Brain pericyte (primary cell): ENCODE measurements around the gene HAUS7.

ENCODE experiments used
- DNase-seq: peaks from one replicate; pipeline ENCODE4 v3.0.0-alpha.2; 2012; ENCODE audit warnings: low read depth, low spot score

HAUS7 gene

DNA sequence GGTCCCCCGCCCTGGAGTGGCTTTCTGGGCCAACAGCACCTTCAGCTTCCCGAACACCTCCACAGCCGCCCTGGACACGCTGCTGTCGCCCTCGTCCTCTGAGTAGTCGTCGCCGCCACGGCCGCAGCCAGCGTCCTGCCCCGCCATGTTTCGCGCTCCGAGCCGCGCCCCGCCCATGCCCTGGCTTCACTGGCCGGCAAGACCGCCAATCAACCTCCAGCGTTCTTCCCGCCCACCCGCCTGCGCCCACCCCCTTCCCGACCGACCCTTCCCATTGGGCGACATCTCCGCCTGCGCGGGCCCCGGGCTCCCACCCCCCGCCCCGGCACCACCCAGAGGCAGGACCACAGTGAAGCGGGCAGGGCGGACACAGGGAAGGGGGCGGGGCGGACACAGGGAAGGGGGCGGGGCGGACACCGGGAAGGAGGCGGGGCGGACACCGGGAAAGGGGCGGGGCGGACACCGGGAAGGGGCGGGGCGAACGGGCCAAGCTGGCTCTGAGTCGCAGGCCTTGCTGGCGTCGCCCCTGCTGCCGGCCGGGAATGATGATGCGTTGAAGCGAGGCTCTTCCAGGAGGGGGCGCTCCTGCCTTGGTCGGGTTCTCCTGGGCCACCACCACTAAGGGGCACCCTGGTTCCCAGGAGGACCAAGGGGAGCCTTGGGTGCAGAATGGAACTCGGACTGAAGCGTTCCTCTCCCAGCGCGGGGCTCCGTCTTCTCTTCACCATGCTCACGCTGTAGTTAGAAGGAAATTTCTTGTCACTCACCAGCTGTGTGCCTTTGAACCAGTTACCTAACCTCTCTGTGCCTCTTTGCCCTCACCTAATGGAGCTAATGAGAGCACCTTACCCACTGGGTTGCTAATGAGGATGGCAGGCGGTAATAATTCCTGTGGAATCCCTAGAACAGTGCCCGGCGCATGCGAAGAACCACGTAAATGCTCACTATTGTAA lies at the start of gene HAUS7:
Gene HAUS7 (minus strand): TSS at position 166 of the 953 bp plus-strand sequence. CDS start 19 bp downstream, at position 147.
- peak; percentile 69 for DNase-seq

- no peak for DNase-seq
Measured at GRCh38 chrX:153519569-153520286, 49.4 kb upstream of the HAUS7 start.

- no peak for DNase-seq
Measured at GRCh38 chrX:153517946-153518834, 47.8 kb upstream of the HAUS7 start.

DNA sequence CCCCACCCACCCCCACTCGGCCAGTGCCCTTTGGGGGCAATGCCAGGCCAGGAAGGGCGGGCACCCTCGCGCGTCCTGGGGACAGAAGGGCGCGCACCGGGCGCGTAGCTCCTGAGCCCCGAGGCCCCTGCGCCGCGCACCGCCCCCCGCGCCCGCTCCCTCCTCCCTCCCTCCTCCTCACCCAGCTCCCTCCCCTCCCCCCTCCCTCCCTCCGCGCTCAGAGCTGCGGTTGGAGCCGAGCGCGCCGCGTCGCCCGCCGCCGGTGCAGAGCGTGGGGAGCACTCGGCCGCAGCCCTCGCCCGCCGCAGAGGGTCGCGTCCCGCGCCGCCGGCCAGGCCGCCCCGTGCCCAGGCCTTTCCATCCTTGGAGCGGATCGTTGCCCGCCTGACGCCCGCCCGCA lies 47.0 kb upstream of the HAUS7 start, which contains the start of gene ATP2B3:
Gene ATP2B3 (plus strand): TSS at position 220 of the 400 bp plus-strand sequence. CDS start 18,606 bp downstream, outside the sequence.
- DNase-seq: no peak

- no peak for DNase-seq
Measured at GRCh38 chrX:153516073-153516472, 45.7 kb upstream of the HAUS7 start.

DNA sequence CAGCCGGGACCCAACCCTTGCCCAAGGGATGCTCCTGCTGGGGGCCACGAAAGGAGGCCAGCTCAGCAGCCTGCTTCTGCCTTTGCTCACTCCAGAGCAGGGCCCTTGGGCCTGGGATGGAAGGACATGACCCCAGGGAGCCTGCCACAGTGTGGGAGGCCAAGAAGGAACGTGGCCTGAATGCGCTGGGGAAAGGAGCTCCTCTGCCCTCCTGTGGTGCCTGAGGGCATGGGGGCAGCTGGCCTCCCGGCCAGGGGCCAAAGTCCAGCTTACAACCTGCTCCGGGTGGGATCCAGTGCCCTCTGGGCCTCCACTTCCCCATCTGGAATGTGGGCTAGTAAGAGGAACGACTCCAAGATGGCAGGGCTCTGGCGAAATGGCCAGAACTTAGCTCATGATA lies 45.1 kb upstream of the HAUS7 start:
- no peak for DNase-seq

GRCh38 chrX:153514259-153514658 lies 43.9 kb upstream of the HAUS7 start:
- no peak for DNase-seq

DNA sequence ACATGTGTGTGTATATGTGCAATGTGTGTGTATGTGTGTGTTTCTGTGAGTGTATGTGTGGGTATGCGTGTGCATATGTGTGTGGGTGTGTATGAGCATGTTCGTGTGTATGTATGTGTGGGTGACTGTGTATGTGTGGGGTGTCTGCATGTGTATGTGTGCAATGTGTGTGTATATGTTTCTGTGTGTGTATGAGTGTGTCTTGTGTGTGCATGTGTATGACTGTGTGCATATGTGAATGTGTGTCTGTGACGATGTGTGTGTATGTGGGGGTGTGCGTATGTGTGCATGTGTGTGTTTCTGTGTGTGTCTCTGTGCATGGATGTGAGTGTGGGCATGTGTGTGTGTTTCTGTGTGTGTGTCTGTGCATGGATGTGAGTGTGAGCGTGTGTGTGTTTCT lies 42.9 kb upstream of the HAUS7 start:
- no peak for DNase-seq

- DNase-seq: no peak
Measured at GRCh38 chrX:153512501-153512893, 42.1 kb upstream of the HAUS7 start.

- DNase-seq: no peak
Measured at GRCh38 chrX:153511784-153512500, 41.6 kb upstream of the HAUS7 start.

DNA sequence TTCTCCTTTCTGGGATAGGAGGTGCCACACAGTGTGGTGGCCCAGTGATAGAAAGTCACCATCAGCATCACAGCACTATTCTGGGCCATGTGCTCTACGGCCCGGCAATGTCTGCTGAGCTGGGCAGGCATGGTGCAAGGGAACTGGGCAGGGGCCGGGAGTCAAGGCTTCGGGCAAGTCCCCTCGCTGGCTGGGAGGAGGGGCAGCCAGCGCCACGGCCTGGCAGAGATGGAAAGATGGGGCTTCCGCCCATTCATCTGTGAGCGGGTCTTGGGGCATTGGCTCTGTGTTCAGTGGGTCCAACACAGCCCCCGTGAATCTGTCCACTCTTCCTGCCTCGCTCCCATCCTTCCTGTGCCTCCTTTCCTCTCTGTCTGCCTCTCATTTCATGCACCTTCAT lies 40.0 kb upstream of the HAUS7 start:
- no peak for DNase-seq

- DNase-seq: no peak
Measured at GRCh38 chrX:153509592-153509991, 39.2 kb upstream of the HAUS7 start.

DNA sequence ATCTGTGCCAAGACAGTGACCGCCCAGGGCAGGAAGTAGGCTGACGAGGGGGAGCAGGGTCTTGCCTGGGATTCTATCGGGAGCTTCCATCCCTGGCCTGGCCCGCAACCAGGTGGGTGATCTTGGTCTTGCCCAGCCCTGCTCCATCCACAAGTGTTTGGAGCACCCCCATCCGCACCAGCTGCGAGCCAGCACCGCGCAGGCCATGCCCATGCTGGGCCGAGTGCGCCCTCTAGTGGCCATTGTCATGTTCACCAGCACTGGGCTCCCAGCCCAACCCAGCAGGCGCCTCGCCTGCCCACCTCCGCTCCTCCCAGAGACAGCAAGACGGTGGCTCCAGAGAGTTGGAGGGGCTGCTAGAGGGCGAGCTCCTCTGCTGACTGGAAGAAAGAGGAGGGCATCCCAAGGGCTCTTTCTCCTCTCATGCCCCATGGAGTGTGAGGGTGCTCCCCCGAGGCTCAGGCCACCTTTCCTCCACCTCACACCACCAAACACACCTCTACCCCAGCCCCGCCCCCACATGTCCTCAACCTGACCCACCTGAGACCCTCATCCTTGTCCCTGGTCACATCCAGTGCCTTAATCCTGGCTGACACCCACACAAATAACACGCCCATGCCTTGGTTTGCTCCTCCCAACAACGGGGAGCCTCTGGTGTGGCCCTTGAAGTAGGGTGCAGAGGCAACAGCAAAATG lies 37.3 kb upstream of the HAUS7 start:
- peak; percentile 68 for DNase-seq

DNA sequence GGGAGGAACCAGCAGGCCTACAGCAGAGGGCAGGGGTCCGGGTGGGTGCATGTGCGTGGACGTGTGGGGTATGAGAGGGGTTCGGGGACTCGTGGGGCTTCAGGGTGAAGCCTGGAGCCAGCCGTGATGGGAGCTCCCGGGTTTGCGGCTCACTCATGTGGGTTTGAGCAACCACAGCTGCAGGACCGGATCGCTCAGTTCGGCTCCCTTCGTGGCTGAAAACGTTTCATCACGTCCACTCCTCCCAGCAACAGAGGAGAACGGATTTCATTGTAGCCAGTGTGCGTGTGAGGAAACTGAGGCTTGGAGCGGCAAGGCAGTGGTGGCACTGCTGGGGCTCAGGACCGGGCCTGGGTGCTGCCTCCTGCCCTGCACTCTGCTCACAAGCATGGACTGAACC lies 35.0 kb upstream of the HAUS7 start:
- DNase-seq: no peak

DNA sequence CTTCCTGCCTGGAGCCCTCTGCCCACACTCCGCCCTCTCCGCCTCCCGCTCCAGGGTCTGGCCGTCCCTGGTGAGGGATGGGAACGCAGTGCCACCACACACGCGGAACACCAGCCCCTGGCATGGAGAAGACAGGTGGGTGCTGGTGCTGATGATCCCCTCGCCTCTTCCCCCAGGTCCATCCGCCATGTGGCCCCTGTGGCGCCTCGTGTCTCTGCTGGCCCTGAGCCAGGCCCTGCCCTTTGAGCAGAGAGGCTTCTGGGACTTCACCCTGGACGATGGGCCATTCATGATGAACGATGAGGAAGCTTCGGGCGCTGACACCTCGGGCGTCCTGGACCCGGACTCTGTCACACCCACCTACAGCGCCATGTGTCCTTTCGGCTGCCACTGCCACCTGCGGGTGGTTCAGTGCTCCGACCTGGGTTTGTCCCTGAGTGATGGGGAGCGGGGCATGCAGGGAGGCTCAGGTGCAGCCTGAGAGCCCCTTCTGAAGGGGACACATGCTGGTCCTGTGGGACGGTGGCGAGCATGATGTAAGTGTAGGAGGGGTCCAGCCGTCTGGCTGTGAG lies 34.2 kb upstream of the HAUS7 start:
- DNase-seq: no peak

- DNase-seq: no peak
Measured at GRCh38 chrX:153502796-153503195, 32.4 kb upstream of the HAUS7 start.

DNA sequence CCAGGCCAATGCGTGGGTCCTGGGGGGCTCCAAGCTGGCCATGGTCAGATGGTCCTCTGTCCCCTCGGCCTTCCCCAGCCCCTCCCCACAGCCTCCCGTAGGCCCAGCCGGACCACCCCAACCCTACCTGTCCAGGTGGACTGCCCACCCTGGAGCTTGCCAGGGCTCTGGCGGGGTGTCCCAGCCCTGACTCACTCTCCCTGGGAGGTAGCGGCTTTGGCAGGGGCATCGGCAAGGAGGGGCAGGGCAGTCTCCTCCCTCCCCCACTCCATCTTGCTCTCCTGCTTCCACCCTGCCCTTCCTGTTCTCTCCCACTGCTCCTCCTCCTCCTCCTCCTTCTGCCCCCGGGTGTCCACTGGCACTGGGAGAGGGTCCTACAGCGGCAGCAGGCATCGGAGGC lies 31.8 kb upstream of the HAUS7 start:
- no peak for DNase-seq

DNA sequence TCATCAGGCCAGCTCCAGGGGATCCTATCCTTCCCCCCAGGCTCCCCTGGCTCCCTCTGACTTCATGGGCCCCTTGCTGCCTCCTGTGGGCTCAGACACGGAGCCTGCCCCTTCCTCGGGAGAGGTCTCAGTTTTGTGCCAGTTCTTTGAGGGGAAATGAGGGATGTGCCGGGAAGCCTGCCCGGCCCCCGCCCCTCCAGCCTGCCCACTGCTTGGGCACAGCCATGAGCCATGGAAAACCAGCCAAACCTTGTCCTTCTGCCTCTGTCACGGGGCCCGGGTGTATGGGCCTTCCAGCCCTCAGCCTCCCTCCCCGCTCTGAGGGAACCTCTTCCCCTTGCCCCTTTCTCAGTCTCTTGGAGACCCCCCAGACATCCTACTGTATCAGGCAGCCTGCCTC lies 31.2 kb upstream of the HAUS7 start:
- DNase-seq: no peak

- no peak for DNase-seq
Measured at GRCh38 chrX:153500676-153501280, 30.4 kb upstream of the HAUS7 start.

DNA sequence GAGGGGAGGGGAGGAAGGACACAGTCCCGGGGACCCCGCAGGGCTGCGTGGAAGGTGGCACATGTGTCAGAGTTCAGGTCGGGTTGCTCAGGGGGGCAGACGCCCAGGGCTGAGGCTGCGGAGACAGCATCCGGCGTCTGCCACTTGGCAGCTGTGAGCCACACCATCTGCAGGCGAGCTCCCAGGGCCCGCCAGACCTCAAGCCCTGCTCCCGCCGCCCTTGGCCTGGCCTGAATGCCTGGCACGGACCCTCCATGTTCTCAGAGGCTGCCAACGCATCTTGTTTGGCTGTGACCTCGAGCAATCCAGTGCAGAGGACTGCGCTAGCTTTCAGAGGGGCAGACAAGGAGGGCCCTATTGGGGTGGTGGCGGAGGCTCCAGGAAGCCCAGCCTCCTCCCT lies 29.5 kb upstream of the HAUS7 start:
- DNase-seq: no peak
